Stimulated activated CD8-positive, alpha-beta memory T cell treated with anti-CD3 and anti-CD28 coated beads, Interleukin-4, amount 100 ng/mL, for 4 hours (primary cell): ENCODE measurements around the gene SYT8.

Experiments used
- DNase-seq, 2 donors: peaks; one replicate each; pipeline ENCODE4 v3.0.0-alpha.2; 2020; ENCODE audit warnings: low read depth in 2 of 2, low spot score in 1 of 2

The SYT8 gene

DNA sequence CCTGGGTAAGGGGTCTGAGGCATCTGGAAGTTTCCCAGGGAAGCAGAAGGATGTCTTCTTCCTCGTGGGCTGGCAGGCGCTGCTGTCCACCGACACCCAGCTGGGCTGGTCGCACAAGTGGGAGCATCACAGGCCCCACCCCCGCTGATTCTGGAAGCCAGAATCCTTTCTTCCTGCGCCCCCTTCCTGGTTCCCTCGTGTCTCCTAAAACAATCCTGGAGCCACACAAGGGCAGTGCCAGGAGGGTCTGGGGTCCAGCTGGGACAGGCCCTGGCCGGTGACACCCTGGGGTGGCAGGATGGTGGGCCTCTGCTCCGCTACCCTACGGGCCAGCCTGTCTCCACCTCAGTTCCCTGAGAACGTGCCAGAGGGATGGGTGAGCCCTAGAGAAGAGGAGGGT, 22.3 kb downstream of the SYT8 start:
- DNase-seq, result no peak

DNA sequence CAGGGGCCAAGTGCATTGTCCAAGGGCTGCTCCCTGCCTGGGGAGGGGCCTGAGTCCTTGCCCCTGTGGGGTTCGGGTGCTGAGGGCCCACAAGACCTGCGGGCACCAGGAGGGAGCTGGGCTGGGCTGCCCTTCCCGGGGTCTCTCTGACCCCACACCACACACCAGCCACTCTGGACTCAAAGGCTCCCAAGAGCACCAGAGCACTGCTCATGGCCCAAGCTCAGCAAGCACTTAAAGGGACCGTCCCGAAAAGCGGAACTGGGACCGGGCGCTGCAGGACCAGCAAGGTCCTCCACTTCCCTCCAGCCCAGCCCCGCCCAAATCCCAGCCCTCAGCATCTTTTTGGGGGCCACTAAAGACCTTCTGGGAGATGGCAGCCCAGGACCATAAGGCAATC, 23.4 kb downstream of the SYT8 start:
- DNase-seq, result no peak

DNA sequence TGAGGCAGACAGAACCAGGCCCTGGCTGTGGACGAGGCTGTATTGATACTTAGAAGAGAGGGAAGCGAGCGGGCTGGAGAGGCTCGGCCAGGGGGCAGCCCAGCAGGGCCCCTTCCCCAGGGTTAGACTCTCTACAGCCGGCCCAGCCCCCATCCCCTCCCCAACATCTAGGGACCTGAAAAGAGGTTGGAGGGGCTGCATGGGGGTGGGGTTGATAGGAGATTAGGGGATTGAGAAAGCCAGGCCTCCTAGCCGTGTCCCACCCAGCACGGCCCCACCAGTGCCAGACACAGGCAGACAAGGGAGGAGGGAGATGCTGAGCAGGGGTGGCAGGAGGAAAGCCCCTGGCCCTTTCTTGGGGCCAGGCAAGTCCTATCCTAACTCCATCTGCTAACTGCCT, 23.8 kb downstream of the SYT8 start:
- DNase-seq, result no peak

DNA sequence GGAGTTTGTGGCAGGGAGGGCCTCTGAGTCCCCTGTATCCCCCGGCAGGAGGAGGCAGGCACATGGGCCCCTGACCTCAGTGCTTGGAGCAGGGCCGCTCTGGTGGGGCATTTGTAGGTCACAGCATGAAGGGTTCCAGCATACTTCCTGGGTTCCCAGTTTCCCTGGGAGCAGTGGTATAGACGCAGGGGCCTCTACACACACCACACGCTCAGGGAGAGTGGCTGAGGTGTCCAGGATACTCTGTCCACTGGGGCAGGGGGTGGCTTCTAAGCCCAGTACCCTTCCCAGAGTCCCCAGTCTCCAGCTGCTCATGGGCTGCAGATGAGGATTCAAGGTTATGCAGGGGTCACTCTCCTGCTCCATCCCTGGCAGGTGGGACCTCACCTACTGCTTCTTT, 24.2 kb downstream of the SYT8 start:
- DNase-seq, result no peak

DNA sequence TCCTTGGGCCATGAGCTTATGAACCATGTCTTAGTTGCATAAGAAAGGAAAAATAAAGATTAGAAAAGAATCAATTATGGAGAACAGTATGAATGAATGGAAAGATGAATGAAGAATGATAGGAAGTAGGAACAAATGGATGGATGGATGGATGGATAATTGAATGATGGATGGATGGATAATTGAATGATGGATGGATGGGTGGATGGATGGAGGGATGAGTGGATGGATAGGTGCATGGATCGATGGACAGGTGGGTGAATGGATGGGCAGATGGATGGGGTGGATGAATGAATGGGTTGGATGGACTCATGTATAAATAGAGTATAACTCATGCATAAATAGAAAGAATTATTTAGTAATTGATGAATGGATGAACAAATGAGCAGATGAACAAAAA, 25.3 kb downstream of the SYT8 start:
- no peak for DNase-seq

DNA sequence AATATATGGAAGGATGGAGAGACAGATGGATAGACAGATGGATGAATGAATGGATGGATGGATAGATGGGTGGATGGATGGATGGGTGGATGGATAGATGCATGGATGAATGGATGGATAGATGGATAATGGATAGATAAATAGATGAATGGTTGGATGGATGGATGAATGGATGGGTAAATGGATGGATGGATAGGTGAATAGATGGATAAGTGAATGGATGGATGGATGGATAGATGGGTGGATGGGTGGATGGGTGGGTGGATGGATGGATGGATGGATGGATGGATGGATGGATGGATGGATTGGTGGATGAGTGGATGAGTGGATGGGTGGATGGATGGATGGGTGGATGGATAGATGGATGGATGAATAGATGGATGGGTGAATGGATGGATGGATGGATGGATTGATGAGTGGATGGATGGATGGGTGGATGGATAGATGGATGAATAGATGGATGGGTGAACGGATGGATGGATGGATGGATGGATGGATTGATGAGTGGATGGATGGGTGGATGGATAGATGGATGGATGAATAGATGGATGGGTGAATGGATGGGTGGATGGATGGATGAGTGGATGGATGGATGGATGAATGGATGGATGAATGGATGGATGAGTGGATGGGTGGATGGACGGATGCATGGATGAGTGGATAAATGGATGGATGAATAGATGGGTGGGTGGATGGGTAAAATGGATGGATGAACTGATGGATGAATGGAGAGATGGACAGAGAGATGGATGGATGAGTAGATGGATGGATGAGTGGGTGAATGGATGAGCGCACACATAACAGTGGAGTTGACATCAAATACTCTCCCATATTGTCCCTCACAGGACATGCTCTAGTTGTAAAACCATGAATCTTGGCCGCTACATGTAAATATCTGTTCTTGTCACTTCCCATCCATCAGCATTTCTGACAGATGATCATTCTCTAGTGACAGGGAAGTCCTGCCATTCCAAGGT, 26.9 kb downstream of the SYT8 start:
- no peak for DNase-seq

DNA sequence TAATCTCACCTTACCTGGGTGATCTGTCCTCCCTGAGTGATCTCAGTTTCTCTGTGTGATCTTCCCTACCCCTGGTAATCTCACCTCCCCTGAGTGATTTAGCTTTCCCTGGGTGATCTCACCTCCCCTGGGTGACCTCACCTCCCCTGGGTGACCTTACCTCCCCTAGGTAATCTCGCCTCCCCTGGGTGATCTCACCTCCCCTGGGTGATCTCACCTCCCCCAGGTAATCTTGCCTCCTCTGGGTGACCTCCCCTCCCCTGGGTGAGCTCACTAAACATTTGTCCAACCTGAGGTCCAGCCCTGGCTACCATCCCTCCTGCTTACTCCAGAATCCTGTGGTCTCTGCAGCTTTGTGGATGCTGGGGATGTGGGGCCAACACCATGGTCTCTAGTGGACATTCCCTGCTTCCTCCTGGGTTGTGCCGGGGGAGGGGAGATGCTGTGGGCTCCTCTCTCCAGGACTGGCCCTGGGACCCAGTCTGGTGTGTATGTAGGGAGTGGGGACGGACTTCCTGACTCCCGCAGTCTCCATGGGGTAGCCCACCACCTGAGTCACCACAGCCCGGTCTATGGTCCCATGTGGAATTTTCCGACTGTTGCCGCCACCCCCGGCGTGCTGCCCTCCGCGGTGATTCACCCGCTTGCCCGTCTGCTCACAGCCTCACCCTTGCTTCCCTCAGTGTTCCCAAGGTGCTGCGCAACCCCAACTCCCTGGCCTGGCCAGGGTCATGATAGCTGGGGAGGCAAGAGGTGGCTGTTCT, 28.0 kb downstream of the SYT8 start:
- DNase-seq, result no peak

DNA sequence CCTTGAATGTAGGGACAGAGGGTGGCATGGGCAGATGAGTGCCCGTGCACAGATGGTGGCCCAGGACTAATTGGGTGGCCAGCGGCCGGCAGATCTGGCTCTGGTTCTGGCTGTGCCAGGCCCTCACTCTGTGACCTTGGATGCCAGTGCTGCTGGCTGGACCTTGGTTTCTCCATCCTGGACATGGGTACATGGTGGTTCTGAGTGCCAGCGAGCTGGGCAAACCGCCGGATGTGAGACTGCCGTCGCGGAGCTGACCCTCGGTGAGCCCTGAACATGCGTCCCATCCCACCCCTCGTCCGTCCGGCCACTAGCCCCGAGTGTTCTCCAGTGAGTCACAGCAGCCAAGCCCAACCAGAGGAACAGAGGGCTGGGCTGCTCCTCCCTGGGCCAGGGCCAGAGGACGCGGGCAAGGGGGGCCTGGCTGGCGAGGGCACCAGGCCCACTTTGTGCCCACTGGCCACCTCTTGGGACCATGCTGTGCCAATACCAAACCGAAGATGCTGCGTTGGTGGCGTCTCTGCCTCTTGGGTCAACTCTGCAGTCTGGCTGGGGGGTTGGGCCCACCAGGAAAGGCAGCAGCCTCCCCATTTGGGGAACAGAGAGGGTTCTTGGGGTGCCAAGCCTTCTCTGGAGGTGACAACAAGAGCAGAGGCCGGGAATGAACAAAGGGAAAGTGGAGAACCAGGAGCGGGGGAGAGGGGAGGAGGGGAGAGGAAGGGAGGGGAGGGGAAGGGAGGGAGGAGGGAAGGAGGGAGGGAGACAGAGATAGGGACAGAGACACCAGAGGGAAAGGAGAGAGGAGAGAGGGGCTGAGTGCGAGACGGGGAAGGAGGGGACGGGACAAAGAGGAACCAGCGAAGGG, 28.8 kb downstream of the SYT8 start:
- DNase-seq, result no peak

DNA sequence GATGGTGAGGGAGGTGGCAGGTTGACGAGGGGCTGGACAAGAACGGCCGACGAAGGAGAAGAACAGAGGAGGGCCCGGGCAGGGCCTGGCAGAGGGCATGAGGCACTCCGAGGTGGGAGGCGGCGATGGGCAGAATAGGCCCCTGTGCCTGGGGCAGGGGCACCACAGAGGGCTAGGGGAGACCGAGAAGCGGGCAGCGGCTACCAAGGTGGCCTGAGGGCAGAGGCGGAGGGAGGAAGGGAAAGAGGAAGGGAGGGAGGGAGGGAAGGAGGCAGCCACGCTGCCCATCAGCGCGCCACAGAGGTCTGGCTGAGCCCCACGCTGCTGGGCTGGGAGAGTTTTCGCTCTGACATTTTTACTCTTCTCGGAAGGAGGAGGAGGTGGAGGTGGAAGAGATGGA, 29.4 kb downstream of the SYT8 start:
- DNase-seq, result no peak

DNA sequence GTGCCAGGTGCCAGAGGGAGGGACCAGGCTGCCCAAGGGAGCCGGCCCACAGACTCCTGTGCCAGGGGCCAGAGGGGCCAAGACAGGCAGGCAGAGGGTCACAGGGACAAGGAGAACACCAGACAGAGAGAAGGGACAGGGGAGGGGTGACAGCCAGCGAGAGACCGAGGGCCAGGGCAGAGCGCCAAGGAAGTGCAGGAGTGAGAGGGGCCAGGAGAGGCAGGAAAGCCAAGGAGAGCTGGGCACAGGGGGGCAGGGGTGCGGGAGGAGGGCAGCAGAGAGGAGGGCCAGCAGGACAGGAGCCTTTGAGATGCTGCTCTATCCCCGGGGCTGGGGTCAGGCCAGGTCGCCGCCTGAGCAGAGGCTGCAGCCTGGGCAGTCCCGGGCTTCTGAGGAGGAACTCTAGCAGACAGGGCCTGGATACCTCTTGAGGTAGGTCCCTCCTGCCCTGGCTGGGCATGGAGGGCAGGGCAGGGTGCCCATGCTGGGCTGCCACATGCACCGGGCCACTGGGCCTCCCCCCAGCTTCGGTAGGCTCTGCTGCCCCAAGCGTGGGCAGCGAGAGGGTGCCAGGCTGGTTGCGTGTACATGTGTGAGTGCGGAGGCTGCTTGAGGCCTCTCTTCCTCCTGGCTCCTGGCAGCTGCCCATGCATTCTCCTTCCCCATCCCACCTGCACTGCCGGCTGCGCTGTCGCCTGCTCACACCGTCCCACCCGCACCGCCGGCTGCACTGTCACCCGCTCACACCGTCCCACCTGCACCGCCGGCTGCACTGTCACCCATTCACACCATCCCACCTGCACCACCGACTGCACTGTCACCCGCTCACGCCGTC, 30.3 kb downstream of the SYT8 start:
- DNase-seq, result no peak

DNA sequence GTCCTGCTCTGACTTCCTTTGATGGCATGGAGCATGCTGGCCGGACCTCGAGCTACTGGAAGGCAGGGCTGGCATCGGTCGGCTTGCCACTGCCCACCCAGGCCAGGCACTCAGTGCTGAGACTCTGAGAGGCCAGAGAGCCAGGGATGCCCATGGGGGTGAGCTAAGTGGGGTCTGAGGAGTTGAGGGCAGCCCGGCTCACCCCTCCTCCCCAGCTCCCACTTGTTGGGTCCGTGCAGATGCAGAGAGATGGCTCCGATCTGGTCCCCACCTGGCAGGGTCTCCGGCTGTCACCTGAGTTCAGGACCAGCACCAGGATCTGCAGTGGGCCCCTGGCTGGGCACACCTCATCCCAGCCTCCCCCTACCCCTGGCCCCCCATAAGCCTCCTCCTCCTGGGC, 31.4 kb downstream of the SYT8 start:
- DNase-seq, result no peak

DNA sequence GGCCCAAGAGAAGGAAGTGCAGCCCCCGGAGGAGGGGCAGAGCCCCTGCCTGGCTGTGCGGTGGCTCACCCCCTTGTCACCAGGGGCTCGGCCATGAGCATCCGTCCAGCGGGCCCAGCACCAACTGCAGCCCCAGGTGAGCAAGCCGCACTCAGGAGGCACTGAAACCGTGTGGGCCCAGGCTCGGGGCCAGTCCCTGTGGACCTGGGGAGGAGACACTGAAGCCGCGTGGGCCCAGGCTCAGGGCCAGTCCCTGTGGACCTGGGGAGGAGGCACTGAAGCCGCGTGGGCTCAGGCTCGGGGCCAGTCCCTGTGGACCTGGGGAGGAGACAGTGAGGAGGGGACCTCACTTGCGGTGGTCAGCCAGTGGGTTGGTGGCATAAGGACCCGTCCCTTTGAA, 32.0 kb downstream of the SYT8 start:
- no peak for DNase-seq

DNA sequence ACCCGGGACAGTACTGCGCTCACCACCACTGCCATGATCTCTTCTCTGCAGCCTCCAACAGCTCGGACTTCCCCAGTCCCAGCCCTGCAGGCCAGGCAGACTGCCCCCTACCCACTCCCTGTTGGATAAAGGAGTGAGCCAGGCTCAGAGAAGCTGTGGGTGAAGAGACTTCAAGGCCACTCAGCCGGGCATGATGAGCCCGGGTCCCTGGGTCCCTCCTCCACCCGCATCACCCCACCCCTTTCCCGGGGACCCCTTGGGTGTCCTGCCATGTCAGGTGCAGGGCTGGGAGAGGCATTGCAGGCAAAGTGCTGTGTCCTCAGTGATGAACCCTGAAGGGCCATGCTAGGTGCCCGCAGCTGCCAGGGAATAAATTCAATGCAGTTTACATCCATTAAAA, 32.6 kb downstream of the SYT8 start:
- no peak for DNase-seq

DNA sequence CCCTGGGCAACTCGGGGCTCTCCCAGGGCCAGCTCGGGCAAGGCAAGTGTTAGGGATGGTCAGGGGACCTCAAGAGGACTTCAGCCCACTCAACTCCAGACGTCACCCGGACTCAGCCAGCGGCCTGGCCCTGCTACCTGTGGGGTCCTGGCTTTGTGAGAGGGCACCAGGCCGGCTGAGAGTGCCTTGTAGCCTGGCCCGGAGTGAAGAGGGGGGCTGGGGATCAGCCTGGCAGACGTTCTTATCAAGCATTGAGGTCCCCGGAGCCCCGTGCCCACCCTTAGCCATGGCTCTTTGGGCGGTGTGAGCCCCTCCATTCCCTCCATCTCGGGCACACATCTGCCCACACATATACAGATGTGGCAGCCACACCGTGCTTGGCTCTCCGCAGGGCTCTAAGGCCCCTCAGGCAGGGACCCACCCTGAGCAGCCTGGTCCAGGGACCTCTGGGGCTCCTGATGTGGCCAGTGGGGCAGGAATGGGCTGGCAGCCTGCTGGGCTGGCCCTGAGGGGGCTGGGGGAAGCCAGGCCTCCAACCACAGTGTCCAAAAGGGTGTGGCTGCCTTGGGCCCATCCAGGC, 33.4 kb downstream of the SYT8 start:
- DNase-seq, result no peak

DNA sequence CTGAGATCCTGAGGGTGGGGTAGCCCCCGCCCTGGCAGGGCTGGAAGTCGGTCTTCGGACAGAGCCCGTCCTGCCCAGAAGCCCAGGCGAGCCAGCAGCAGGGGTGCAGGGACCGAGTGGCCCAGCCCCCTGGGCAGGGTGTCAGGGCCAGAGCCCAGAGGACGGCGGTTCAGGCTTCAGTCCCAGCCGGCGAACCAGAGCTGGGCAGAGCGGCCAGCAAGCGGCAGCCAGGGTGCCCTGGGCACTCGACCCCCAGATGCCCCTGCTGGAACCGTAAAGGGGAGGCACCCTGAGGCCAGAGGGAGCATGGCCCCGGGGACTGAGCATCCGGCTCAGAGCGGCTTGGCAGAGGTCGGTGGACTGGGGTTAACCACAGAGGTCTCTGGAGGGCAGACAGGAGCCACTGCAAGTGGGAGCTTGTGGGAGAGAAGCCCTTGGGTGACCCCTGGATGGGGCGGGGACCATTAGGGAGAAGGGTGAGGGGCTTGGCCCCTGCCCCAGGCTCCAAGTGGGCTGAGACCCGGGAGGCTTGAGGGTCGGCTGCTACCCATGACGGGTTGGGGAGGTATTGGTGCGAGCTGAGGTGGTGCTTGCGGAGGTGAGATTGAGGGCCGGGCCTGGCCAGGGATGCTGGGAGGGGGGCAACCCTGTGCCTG, 34.0 kb downstream of the SYT8 start:
- no peak for DNase-seq

DNA sequence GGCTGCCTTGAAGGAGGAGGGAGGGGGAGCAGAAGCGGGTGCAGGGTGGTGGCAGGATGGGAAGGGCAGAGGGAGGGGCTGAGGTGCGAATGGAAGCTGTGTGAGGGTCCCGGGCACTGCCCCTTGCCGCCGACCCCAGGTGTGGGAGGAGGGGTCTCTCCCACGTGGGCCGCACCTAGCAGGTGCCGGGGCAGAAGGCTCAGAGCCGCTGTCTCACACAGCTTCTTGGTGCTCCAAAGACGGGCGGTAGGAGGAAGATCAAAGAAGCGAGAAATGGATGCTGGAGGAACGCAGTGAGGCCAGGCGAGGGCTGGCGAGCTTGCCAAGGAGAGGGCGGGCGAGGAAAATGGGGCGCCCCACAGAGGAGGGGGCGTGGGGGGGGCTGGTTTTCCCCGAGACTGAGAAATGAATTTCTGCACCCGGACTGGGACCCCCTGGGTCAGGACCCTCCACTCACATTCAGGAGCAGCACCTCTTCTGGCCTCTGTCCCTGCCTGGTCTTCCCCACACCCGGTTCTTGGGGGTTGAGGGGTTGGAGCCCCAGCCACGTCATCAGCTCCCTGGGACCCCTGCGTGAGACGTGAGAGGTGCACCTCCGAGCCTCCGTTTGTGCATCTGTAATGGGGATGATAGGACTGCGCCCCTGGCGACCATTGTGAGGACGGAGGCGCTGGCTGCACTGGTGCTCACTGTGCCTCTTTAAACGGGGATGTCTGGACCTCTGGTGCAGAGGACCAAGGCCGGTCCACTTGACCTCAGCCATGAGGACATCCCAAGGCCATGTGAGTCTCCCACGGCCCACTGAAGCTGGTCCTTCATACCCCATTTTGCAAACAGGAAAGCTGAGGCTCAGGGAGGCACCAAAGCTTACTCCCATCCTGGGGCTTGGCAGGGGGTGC, 34.9 kb downstream of the SYT8 start:
- no peak for DNase-seq

DNA sequence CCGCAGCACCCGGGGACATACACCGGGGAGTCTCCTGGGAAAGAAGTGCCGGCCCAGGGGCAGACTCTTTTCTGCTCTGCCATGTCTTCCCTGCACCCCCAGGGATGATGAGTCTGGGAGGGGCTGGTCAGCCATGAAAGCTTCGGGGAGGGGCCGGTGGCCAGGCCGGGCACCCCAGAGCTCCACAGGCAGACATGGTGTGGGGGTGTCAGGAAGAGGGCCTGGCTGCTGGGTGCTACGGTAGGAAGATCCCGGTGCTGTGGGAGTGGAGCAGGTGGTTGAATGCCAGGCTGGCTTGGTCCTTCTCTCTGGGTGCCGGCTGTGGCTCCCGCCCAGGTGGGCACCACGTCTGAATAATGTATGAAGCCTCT, 35.5 kb downstream of the SYT8 start:
- no peak for DNase-seq

DNA sequence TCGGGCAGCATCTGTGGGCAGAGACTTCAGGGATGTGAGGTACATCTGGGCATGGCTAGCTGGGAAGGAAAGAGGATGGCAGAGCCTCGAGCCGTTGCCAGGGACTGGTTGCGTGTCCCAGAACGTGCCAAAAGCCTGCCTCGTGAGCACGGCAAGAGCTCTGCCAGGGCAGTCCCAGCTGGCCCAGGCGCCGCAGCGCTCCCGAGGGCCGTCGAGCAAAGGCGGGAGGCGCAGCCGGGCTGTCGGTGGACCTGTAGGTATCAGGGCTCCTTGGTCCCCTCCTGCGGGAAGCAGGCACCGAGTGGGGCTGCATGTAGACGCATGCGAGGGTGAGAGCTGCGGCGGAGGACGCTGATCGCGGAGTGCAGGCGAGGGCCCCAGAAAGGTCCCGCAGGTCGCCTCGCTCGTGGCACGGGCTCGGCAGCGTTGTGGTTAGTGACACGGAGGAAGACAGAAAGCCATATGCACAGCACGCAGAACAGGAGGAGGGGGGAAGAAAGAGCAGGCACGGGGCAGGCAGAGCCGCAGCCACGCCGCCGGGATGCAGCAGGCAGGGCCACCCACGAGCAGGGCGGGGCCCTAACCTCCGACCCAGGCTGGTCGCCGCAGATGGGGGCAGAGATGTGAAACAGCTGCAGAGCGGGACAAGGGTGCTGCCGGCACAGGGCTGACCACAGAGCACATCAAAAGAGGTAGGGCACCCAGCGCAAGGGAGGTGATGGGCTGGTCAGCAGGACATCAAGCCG, 36.1 kb downstream of the SYT8 start:
- DNase-seq, result no peak
